Eye (tissue), 1 donor: Measurements from ENCODE around the gene SLC35B3.
"Not testable (repeated sequence)": the region's sequence is repeated elsewhere in the genome, so short reads cannot be mapped to it uniquely, and the experiment has no call there.

Source experiments
- DNase-seq: peaks from one replicate; pipeline ENCODE4 v3.0.0-alpha.2; 2015

The SLC35B3 gene

GRCh38 chr6:8405946-8406345 lies 29.4 kb downstream of the SLC35B3 start:
- not testable (repeated sequence) for DNase-seq

GRCh38 chr6:8402546-8402945 lies 32.8 kb downstream of the SLC35B3 start:
- DNase-seq: no peak

GRCh38 chr6:8400663-8401062 lies 34.7 kb downstream of the SLC35B3 start:
- no peak for DNase-seq

- no peak for DNase-seq
Observed at GRCh38 chr6:8392569-8392968, 42.8 kb downstream of the SLC35B3 start.

- DNase-seq: no peak
Observed at GRCh38 chr6:8391934-8392333, 43.4 kb downstream of the SLC35B3 start.

- peak; percentile 4 for DNase-seq
Observed at GRCh38 chr6:8389036-8389818, 46.1 kb downstream of the SLC35B3 start.

- no peak for DNase-seq
Observed at GRCh38 chr6:8387942-8388437, 47.4 kb downstream of the SLC35B3 start.

- no peak for DNase-seq
Observed at GRCh38 chr6:8383584-8383983, 51.8 kb downstream of the SLC35B3 start.

GRCh38 chr6:8382434-8382833 lies 52.9 kb downstream of the SLC35B3 start:
- DNase-seq: peak; percentile 21

GRCh38 chr6:8375916-8376315 lies 59.4 kb downstream of the SLC35B3 start:
- DNase-seq: no peak
